ENCODE measurements around the gene NUP50. TPM values are rescaled to one million over a fixed set of nuclear protein-coding genes. Genes with fewer than 3 reads are reported as not detected.

The NUP50 gene
- polyA plus RNA-seq, 1 donor (not counting 4 experiments of a cell fraction or from before 2014, with no cell fraction given): 28.1 TPM

GRCh38 chr22:45200230-45200629 is 36.5 kb downstream of the NUP50 start:
- peaks cover 4% of the 10 kb centered on the region for H3K79me2 ChIP-seq (ENCODE audit: control insufficient read depth, insufficient read depth, low read length)
- H3K9me1 ChIP-seq (ENCODE audit: control insufficient read depth, extremely low read depth, insufficient read depth, low read length): no peaks in the 10 kb centered on the region
- H3K27me3 ChIP-seq (ENCODE audit: control insufficient read depth, extremely low read depth, insufficient read depth, low read length): no peaks in the 10 kb centered on the region
- TF ChIP-seq EZH2 (IDR thresholded peaks at IDR 0.05; ENCODE audit: low read length) (no peak), CTCF (optimal IDR thresholded peaks at IDR 0.05 in 1 of 3, IDR thresholded peaks at IDR 0.05 in 1 of 3, conservative IDR thresholded peaks at IDR 0.05 in 1 of 3; ENCODE audit: extremely low read depth in 1 of 3, insufficient read depth in 2 of 3, low read length in 3 of 3) (no peak)
- dilution Hi-C loops (cut with MboI; ENCODE audit: extremely low pct_ligation_motif_present, low sequenced_read_pairs): no loop called here
- H3K27ac ChIP-seq (ENCODE audit: control insufficient read depth, insufficient read depth, low read length): no peak overlapping the region
- DNase-seq (ENCODE audit: low read depth, low spot score): no peak
- no peak overlapping the region for H2AFZ ChIP-seq (ENCODE audit: control insufficient read depth, low read length)
- no peaks in the 10 kb centered on the region for H3K9me3 ChIP-seq (ENCODE audit: control insufficient read depth, low read depth, low read length)
- no peaks in the 10 kb centered on the region for H3K4me1 ChIP-seq (ENCODE audit: control insufficient read depth, extremely low read depth, insufficient read depth, low read length)
- FAIRE-seq: no peak
- H3K4me2 ChIP-seq (ENCODE audit: control insufficient read depth, extremely low read depth, insufficient read depth, low read depth, low read length): no peak overlapping the region
- H3K36me3 ChIP-seq (ENCODE audit: control insufficient read depth in 2 of 2, extremely low read depth in 1 of 2, insufficient read depth in 2 of 2, low read length in 2 of 2): peaks cover 35 to 65% of the 10 kb centered on the region in 2 experiments
- H3K9ac ChIP-seq (ENCODE audit: control insufficient read depth, extremely low read depth, insufficient read depth, low read length): no peak overlapping the region
- H3K4me3 ChIP-seq (ENCODE audit: control insufficient read depth in 2 of 3, extremely low read depth in 1 of 3, insufficient read depth in 2 of 3, low read depth in 1 of 3, low read length in 3 of 3): no peak overlapping the region
- H4K20me1 ChIP-seq (ENCODE audit: control insufficient read depth, extremely low read depth, insufficient read depth, low read length): peaks cover 13% of the 10 kb centered on the region

- no peak overlapping the region for H3K4me3 ChIP-seq (ENCODE audit: control insufficient read depth in 2 of 3, extremely low read depth in 1 of 3, insufficient read depth in 2 of 3, low read depth in 1 of 3, low read length in 3 of 3)
- peaks cover 38 to 64% of the 10 kb centered on the region in 2 experiments for H3K36me3 ChIP-seq (ENCODE audit: control insufficient read depth in 2 of 2, extremely low read depth in 1 of 2, insufficient read depth in 2 of 2, low read length in 2 of 2)
- no peak for FAIRE-seq
- no peaks in the 10 kb centered on the region for H3K4me1 ChIP-seq (ENCODE audit: control insufficient read depth, extremely low read depth, insufficient read depth, low read length)
- H4K20me1 ChIP-seq (ENCODE audit: control insufficient read depth, extremely low read depth, insufficient read depth, low read length): peaks cover 13% of the 10 kb centered on the region
- no peak overlapping the region for H3K27ac ChIP-seq (ENCODE audit: control insufficient read depth, insufficient read depth, low read length)
- H3K79me2 ChIP-seq (ENCODE audit: control insufficient read depth, insufficient read depth, low read length): peaks cover 4% of the 10 kb centered on the region
- no peaks in the 10 kb centered on the region for H3K9me3 ChIP-seq (ENCODE audit: control insufficient read depth, low read depth, low read length)
- DNase-seq (ENCODE audit: low read depth, low spot score): no peak
- TF ChIP-seq EZH2 (IDR thresholded peaks at IDR 0.05; ENCODE audit: low read length) (no peak), CTCF (optimal IDR thresholded peaks at IDR 0.05 in 1 of 3, IDR thresholded peaks at IDR 0.05 in 1 of 3, conservative IDR thresholded peaks at IDR 0.05 in 1 of 3; ENCODE audit: extremely low read depth in 1 of 3, insufficient read depth in 2 of 3, low read length in 3 of 3) (no peak)
- no peaks in the 10 kb centered on the region for H3K9me1 ChIP-seq (ENCODE audit: control insufficient read depth, extremely low read depth, insufficient read depth, low read length)
- no peaks in the 10 kb centered on the region for H3K27me3 ChIP-seq (ENCODE audit: control insufficient read depth, extremely low read depth, insufficient read depth, low read length)
- no peak overlapping the region for H3K9ac ChIP-seq (ENCODE audit: control insufficient read depth, extremely low read depth, insufficient read depth, low read length)
- no peak overlapping the region for H3K4me2 ChIP-seq (ENCODE audit: control insufficient read depth, extremely low read depth, insufficient read depth, low read depth, low read length)
- dilution Hi-C loops (cut with MboI; ENCODE audit: extremely low pct_ligation_motif_present, low sequenced_read_pairs): no loop called here
- no peak overlapping the region for H2AFZ ChIP-seq (ENCODE audit: control insufficient read depth, low read length)
These were observed 37.3 kb downstream of the NUP50 start for GRCh38 chr22:45200860-45201511.
